Measurements from ENCODE around the gene ROR2. TPM values are rescaled to one million over a fixed set of nuclear protein-coding genes. Genes with fewer than 3 reads are reported as not detected.

ROR2 gene
- total and polyA plus RNA-seq, 2 of the 13 experiments (the other 11 are each of a cell fraction or from before 2014, with no cell fraction given), result not detected

GRCh38 chr9:91899219-91899563, 50.8 kb downstream of the ROR2 start (continued):
- TF ChIP-seq ZNF280D (CRISPR knock-in tag; IDR thresholded peaks at IDR 0.05) (0 out of 2 replicates have a peak, but pooled peaks have one; percentile 41), BRF2 (CRISPR knock-in tag; IDR thresholded peaks at IDR 0.05) (no peak), TCF12 (IDR thresholded peaks at IDR 0.05) (no peak), TCF12 (CRISPR knock-in tag; IDR thresholded peaks at IDR 0.05) (0 out of 2 replicates have a peak, but pooled peaks have one; percentile 39), HCFC1 (IDR thresholded peaks at IDR 0.05; ENCODE audit: low read depth, low read length) (no peak), KLF6 (CRISPR knock-in tag; IDR thresholded peaks at IDR 0.05) (no peak)

GRCh38 chr9:91898451-91899218, 51.4 kb downstream of the ROR2 start:
- Histone ChIP-seq H3K27me3 (ENCODE audit: control insufficient read depth in 1 of 2, insufficient read depth in 2 of 2, low read length in 2 of 2) (peaks cover 0 to 8% of the 10 kb centered on the region in 2 experiments; a peak in 4 of 5 replicates), H3K4me3 (replicated peaks in 1 of 3; ENCODE audit: insufficient read depth in 1 of 3, low read depth in 2 of 3, low read length in 3 of 3) (no peak overlapping the region), H2AFZ (ENCODE audit: low read length) (no peak overlapping the region), H4K20me1 (ENCODE audit: insufficient read depth, low read length) (no peaks in the 10 kb centered on the region), H3K9me3 (ENCODE audit: low read length) (no peaks in the 10 kb centered on the region), H3K9ac (ENCODE audit: insufficient read depth, low read depth, low read length) (no peak overlapping the region), H3K79me2 (ENCODE audit: insufficient read depth, low read length) (no peaks in the 10 kb centered on the region), H3K4me1 (ENCODE audit: insufficient read depth, low read length) (peaks cover 16% of the 10 kb centered on the region), H3K27ac (ENCODE audit: extremely low read length, insufficient read depth, low read length) (no peak overlapping the region), H3K4me2 (ENCODE audit: low read depth, low read length) (peak overlapping the region; percentile 48), H3K36me3 (replicated peaks in 1 of 2; ENCODE audit: control insufficient read depth in 1 of 2, insufficient read depth in 2 of 2, low read length in 2 of 2) (no peaks in the 10 kb centered on the region)
- ATAC-seq, result peak; percentile 70
- WGBS (ENCODE audit: low lambda C conversion rate), result 19% methylated on average over 10 of the region's 17 CpGs
- in situ Hi-C loops (cut with HindIII; ENCODE audit: extremely low pct_ligation_motif_present, low pct_unique_long_range_greater_than_20kb) (no loop called here), intact Hi-C loops (cut with micrococcal nuclease; ENCODE audit: unreplicated experiment) (no loop called here)
- no TSS peak for BruUV-seq (replicated peaks)
- peak; percentile 9 for DNase-seq (ENCODE audit: low spot score)
- POLR2A ChIA-PET, result no interaction called here
- CTCF ChIA-PET (ENCODE audit: low intra/inter-chr PET ratio, low total read pairs), result no interaction called here
- no peak for FAIRE-seq
- TF ChIP-seq ZBTB8A (CRISPR knock-in tag; IDR thresholded peaks at IDR 0.05; ENCODE audit: borderline replicate concordance, low read depth), result no peak
- no peak for TF ChIP-seq ARID4A (CRISPR knock-in tag; IDR thresholded peaks at IDR 0.05; ENCODE audit: borderline replicate concordance)
- TF ChIP-seq BORCS8-MEF2B (CRISPR knock-in tag; IDR thresholded peaks at IDR 0.05), result no peak
- no peak for TF ChIP-seq ZBTB4 (CRISPR knock-in tag; IDR thresholded peaks at IDR 0.05; ENCODE audit: borderline replicate concordance)
